Measurements from ENCODE around the gene RELB. TPM values are rescaled to one million over a fixed set of nuclear protein-coding genes. Genes with fewer than 3 reads are reported as not detected.

Gene RELB
- total and polyA plus RNA-seq, 2 of the 4 experiments (the other 2 are of a cell fraction), result 5.0 to 17.2 TPM

GRCh38 chr19:44959691-44960090 is 41.6 kb upstream of the RELB start:
- H2BK120ac ChIP-seq (ENCODE audit: low read depth, low read length), result no peak overlapping the region
- WGBS, 2 experiments (ENCODE audit: extremely low coverage in 2 of 2, insufficient read length in 1 of 2), result 80% methylated on average over 1 of the region's 5 CpGs; no CpG with 5 or more reads in 1 of the 2 experiments
- H3K9me3 ChIP-seq (ENCODE audit: control insufficient read depth, insufficient read depth, low read length), result no peaks in the 10 kb centered on the region
- CTCF ChIA-PET, result no interaction called here
- dilution Hi-C loops (cut with HindIII; ENCODE audit: low sequenced_read_pairs, unreplicated experiment), result no loop called here
- in situ Hi-C loops (cut with MboI; ENCODE audit: low sequenced_read_pairs), result loop anchor here (10.0 kb wide), 1 partner anchor 275 kb away; no protein-coding TSS in a partner anchor
- POLR2A ChIA-PET (ENCODE audit: unreplicated experiment), result no interaction called here
- H3K14ac ChIP-seq (replicated peaks; ENCODE audit: low read depth, low read length), result no peak overlapping the region
- H4K5ac ChIP-seq (ENCODE audit: low read depth, low read length), result no peak overlapping the region
- H2BK5ac ChIP-seq (ENCODE audit: low read depth, low read length, poor library complexity, severe bottlenecking), result no peak overlapping the region
- intact Hi-C loops (cut with micrococcal nuclease), result loop anchor here (10.0 kb wide), 1 partner anchor 385 kb away; no protein-coding TSS in a partner anchor
- H2AK9ac ChIP-seq (replicated peaks; ENCODE audit: low read depth, low read length, poor library complexity), result no peak overlapping the region
- H2AK5ac ChIP-seq (ENCODE audit: low read depth, low read length), result no peak overlapping the region
- BruUV-seq (replicated peaks), result no TSS peak
- no peak overlapping the region for H3K23ac ChIP-seq (ENCODE audit: low read depth, low read length)
- peaks cover 22% of the 10 kb centered on the region for H3K36me3 ChIP-seq (ENCODE audit: control insufficient read depth, insufficient read depth, low read length)
- H3K4me1 ChIP-seq (ENCODE audit: control insufficient read depth, insufficient read depth, low read length), result peaks cover 7% of the 10 kb centered on the region
- H3K9ac ChIP-seq (ENCODE audit: low read depth, low read length), result no peak overlapping the region
- H3K56ac ChIP-seq (ENCODE audit: extremely low read depth, insufficient read depth, low read length), result no peak overlapping the region
- peaks cover 64% of the 10 kb centered on the region for H4K20me1 ChIP-seq (ENCODE audit: insufficient read depth, low read length)
- no peak overlapping the region for H3K27ac ChIP-seq (ENCODE audit: insufficient read depth, low read length)
- DNase-seq, result no peak
- no peak overlapping the region for H3K18ac ChIP-seq (ENCODE audit: low read depth, low read length)
- H4K91ac ChIP-seq (ENCODE audit: insufficient read depth, low read depth, low read length), result no peak overlapping the region
- no peak overlapping the region for H3K4ac ChIP-seq (ENCODE audit: low read depth, low read length)
- H2BK20ac ChIP-seq (ENCODE audit: low read depth, low read length), result no peak overlapping the region
- no peaks in the 10 kb centered on the region for H3K27me3 ChIP-seq (ENCODE audit: control insufficient read depth, insufficient read depth, low read length)
- H2AFZ ChIP-seq (replicated peaks; ENCODE audit: low read length, poor library complexity), result no peak overlapping the region
- ATAC-seq (ENCODE audit: low read depth), result no peak
- no peak overlapping the region for H4K8ac ChIP-seq (ENCODE audit: low read depth in 2 of 2, low read length in 2 of 2)
- H3K4me3 ChIP-seq (ENCODE audit: insufficient read depth, low read depth, low read length), result no peak overlapping the region
- no peak overlapping the region for H3K4me2 ChIP-seq (ENCODE audit: low read depth, low read length)
- no peak overlapping the region for H2BK15ac ChIP-seq (ENCODE audit: low read depth, low read length)
- H3K79me1 ChIP-seq (ENCODE audit: low read depth in 1 of 2, low read length in 2 of 2), result peaks cover 13 to 73% of the 10 kb centered on the region in 2 experiments
- no peak for TF ChIP-seq MAFK (IDR thresholded peaks at IDR 0.05; ENCODE audit: low read depth, low read length)
- no peak for TF ChIP-seq RCOR1 (IDR thresholded peaks at IDR 0.05; ENCODE audit: insufficient replicate concordance, low read length)
- no peak for TF ChIP-seq SMC3 (IDR thresholded peaks at IDR 0.05; ENCODE audit: low read depth, low read length)
- no peak for TF ChIP-seq CEBPB (IDR thresholded peaks at IDR 0.05; ENCODE audit: low read depth, low read length)
- no peak for TF ChIP-seq NFE2L2 (IDR thresholded peaks at IDR 0.05; ENCODE audit: low read depth, low read length)
- TF ChIP-seq CHD1 (IDR thresholded peaks at IDR 0.05; ENCODE audit: low read depth, low read length), result no peak
- TF ChIP-seq POLR2A (IDR thresholded peaks at IDR 0.05; ENCODE audit: low read depth, low read length), result no peak
- no peak for TF ChIP-seq BHLHE40 (IDR thresholded peaks at IDR 0.05; ENCODE audit: low read depth, low read length)
- TF ChIP-seq MAZ (IDR thresholded peaks at IDR 0.05; ENCODE audit: borderline replicate concordance, low read depth, low read length), result no peak
- TF ChIP-seq FOS (IDR thresholded peaks at IDR 0.05; ENCODE audit: low read depth, low read length), result no peak
- TF ChIP-seq ELK1 (IDR thresholded peaks at IDR 0.05; ENCODE audit: borderline replicate concordance, low read depth, low read length), result no peak
- TF ChIP-seq USF2 (IDR thresholded peaks at IDR 0.05; ENCODE audit: low read depth, low read length), result no peak
- no peak for TF ChIP-seq RAD21 (IDR thresholded peaks at IDR 0.05; ENCODE audit: low read length)
- no peak for TF ChIP-seq RFX5 (IDR thresholded peaks at IDR 0.05; ENCODE audit: low read depth, low read length)
- TF ChIP-seq CTCF (conservative IDR thresholded peaks at IDR 0.05; ENCODE audit: low read depth, low read length), result no peak
- no peak for TF ChIP-seq MXI1 (IDR thresholded peaks at IDR 0.05; ENCODE audit: borderline replicate concordance, low read depth, low read length)
- H3K9me1 ChIP-seq (ENCODE audit: insufficient read depth, low read length), result peaks cover 9% of the 10 kb centered on the region; the same call in 1 of the 2 replicates

Data from IMR-90 (cell line).